DMS153 treated with DMSO at 0.1 percent for 48 hours (cell line): ENCODE results near the gene TPM2.

Source experiments
- DNase-seq: peaks from one replicate; lab custom pipeline; 2025; ENCODE audit not compliant: unreplicated experiment; lab: John Stamatoyannopoulos, UW

Gene TPM2

GRCh38 chr9:35696520-35697215 is 6.9 kb upstream of the TPM2 start:
- peak; percentile 19 for DNase-seq

GRCh38 chr9:35695943-35696401 is 6.2 kb upstream of the TPM2 start:
- no peak for DNase-seq

GRCh38 chr9:35691757-35692301 is 2.1 kb upstream of the TPM2 start:
- DNase-seq = no peak

- DNase-seq = no peak
Observed at GRCh38 chr9:35691334-35691650, 1.6 kb upstream of the TPM2 start.

- DNase-seq = no peak
Observed at GRCh38 chr9:35690614-35691333, 1.0 kb upstream of the TPM2 start.

- no peak for DNase-seq
Observed at GRCh38 chr9:35690294-35690613, 529 bp upstream of the TPM2 start.

- no peak for DNase-seq
Observed at GRCh38 chr9:35688558-35689541, 875 bp downstream of the TPM2 start.

GRCh38 chr9:35687972-35688557 is 1.7 kb downstream of the TPM2 start:
- no peak for DNase-seq

GRCh38 chr9:35687306-35687705 is 2.4 kb downstream of the TPM2 start:
- DNase-seq = no peak

- no peak for DNase-seq
Observed at GRCh38 chr9:35686222-35687203, 3.2 kb downstream of the TPM2 start.

GRCh38 chr9:35685506-35685905 is 4.2 kb downstream of the TPM2 start:
- DNase-seq = no peak

- DNase-seq = no peak
Observed at GRCh38 chr9:35684921-35685320, 4.8 kb downstream of the TPM2 start.

- DNase-seq = no peak
Observed at GRCh38 chr9:35683323-35683722, 6.4 kb downstream of the TPM2 start.

- no peak for DNase-seq
Observed at GRCh38 chr9:35682520-35683315, 7.0 kb downstream of the TPM2 start.

GRCh38 chr9:35682051-35682450 is 7.7 kb downstream of the TPM2 start:
- DNase-seq = no peak

GRCh38 chr9:35681341-35682002 is 8.3 kb downstream of the TPM2 start:
- DNase-seq = no peak

- DNase-seq = no peak
Observed at GRCh38 chr9:35680331-35681105, 9.2 kb downstream of the TPM2 start.
